Hematopoietic multipotent progenitor cell treated with erythropoietin and hydrocortisone succinate and interleukin-3 and kit ligand, for 17 days (in vitro differentiated cells): Measurements from ENCODE around the gene GSAP.

ENCODE experiments used
- DNase-seq: peaks from one replicate; pipeline ENCODE4 v3.0.0-alpha.2; 2015; ENCODE audit warnings: low spot score

GSAP gene

GRCh38 chr7:77327067-77327931 is 88.8 kb downstream of the GSAP start:
- no peak for DNase-seq

GRCh38 chr7:77326131-77326530 is 90.0 kb downstream of the GSAP start:
- DNase-seq: no peak

GRCh38 chr7:77321300-77321699 is 94.8 kb downstream of the GSAP start:
- no peak for DNase-seq

GRCh38 chr7:77320714-77321113 is 95.4 kb downstream of the GSAP start:
- no peak for DNase-seq

GRCh38 chr7:77320137-77320536 is 96.0 kb downstream of the GSAP start:
- no peak for DNase-seq

- DNase-seq: no peak
Measured at GRCh38 chr7:77318019-77318418, 98.1 kb downstream of the GSAP start.

GRCh38 chr7:77316219-77316978 is 99.8 kb downstream of the GSAP start:
- DNase-seq: no peak

DNA sequence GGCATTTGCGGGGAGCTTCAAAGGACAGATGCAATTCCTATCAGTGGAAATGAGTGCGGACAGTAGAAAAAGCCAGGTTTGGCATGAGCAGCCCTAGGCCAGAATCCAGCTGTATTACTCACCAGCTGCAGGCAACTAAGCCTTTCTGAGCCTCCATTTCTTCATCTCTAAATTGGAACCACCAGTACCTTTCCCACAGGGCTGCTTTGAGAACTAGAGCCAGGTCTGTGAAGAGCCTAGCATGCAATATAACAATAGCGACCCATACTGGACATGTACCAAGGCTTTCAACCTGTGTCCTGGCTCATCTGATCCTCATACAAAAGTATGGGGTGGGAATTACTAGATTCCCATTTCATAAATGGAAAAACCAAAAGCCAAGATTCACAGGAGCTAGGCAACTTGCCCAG is 101.0 kb downstream of the GSAP start:
- DNase-seq: no peak

DNA sequence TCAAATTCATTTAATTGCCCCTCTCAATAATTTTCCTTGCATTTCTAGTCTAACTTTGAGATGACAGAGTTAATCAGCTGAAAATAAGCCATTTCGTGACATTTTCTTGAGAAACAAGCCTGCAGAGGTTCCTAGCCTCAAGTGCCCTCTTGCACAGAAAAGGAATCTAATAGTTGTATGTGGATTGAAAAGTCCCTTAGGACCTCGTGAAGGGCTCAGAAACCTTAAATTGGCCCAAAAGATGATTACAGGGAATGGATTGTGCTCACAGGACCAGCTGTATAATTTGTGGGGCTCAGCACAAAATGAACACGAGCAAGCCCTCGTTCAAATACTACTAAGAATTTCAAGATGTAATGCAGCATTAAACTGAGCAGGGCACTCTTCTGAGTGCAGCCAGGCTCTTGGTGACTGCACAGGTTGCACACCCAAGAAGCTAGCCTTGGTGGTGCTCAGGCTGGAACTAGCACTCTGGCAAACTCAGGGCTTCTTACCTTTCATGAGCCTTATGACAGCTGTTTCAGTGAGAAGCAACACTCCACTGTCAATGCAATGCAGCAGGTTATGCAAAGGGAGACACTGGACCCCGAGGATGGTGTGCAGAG is 102.2 kb downstream of the GSAP start:
- DNase-seq: no peak

- no peak for DNase-seq
Measured at GRCh38 chr7:77313085-77313484, 103.1 kb downstream of the GSAP start.

- DNase-seq: no peak
Measured at GRCh38 chr7:77310982-77311381, 105.2 kb downstream of the GSAP start.

DNA sequence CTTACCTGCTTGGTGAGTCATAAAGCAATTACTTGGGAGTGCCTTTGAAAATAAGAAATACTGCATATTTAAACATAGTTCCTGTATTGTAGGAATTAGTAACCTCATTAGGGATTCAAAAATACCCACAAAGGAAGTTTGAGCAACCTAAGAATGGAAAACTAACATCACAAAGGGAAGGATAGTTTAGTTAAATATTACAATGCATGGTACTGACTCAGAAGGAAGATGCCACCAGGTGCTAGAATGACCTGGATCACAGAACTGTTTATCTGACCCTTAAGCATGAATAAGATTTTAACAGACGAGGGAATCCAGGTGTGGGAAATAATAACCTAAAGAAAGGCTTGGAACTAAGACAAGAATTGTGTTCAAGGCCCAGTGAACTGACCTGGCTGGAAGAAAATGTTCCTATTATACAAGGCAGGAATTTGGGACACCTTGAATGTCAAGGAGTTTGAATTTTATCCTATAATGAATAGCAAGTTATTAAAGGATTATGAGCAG is 106.4 kb downstream of the GSAP start:
- no peak for DNase-seq

- no peak for DNase-seq
Measured at GRCh38 chr7:77308792-77309191, 107.4 kb downstream of the GSAP start.

DNA sequence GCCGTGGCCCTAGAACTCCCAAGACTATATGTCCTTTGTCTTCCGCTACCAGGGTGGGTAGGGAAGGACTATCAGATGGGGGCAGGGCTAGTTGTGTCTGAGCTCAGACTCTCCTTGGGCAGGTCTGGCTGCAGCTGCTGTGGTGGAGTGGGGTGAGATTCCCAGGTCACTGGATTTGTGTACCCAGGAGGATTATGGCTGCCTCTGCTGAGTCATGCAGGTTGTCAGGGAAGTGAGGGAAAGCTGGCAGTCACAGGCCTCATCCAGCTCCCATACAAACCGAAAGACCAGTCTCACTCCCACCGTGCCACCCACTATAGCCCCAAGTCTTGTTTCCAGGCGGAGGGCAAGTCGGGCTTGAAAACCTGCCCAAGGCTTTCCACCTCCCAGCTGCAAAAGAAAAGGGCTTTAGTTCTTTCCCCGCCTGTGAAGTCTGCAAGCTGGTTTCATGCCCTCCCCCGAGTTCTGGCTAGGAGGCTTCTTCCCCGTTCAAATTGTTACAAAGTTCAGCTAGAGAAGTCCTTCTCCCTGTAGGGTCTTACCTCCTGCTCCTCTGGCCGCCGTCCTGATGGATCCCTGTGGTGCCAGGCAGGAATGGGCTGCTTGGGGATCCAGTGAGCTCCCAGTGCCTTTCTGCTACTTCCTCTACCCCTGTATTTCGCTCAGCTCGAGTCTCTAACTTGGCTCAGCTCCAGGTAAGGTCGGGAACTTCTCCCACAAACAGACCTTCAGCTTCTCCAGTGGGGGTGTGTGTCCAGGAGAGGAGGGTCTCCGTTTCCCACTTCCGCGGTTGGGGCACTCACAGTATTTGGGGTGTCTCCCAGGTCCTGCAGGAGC is 109.7 kb downstream of the GSAP start:
- no peak for DNase-seq

GRCh38 chr7:77295549-77295948 is 120.6 kb downstream of the GSAP start:
- no peak for DNase-seq

- DNase-seq: no peak
Measured at GRCh38 chr7:77293046-77293445, 123.1 kb downstream of the GSAP start.

GRCh38 chr7:77290425-77290824 is 125.7 kb downstream of the GSAP start:
- no peak for DNase-seq

GRCh38 chr7:77289387-77289786 is 126.8 kb downstream of the GSAP start:
- no peak for DNase-seq

- DNase-seq: no peak
Measured at GRCh38 chr7:77288676-77289320, 127.4 kb downstream of the GSAP start.

GRCh38 chr7:77284616-77285015 is 131.5 kb downstream of the GSAP start:
- DNase-seq: no peak

DNA sequence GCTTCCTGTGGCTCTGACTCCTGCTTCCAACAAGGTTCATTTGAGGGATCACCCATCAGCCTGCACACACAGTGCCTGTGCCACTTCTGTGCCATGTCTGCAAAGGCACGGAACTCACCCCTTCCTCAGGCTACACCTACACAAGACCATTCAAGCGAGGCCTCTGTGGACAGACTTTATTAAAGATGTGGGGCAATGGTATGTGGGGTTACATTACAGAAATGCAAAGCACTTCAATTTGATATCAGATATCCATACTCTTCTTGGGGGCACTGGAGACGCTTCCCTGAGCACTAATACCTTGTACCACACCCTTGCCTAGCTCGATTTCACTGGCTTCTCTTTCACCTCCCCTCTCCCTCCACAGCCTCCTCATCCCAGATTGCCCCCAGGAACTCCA is 132.1 kb downstream of the GSAP start:
- DNase-seq: no peak
